GM18873 (cell line): ENCODE results near the gene LRRC4C.
"Not testable (repeated sequence)": the region's sequence is repeated elsewhere in the genome, so short reads cannot be mapped to it uniquely, and the experiment has no call there.

ENCODE experiments used
- ATAC-seq: cut with Tn5 transposase; IDR thresholded peaks from one replicate; pipeline ENCODE4 v1.9.1; 2021; ENCODE audit warnings: mild to moderate bottlenecking, moderate library complexity, moderate number of reproducible peaks; ENCODE audit not compliant: unreplicated experiment, low FRiP score

Gene LRRC4C

DNA sequence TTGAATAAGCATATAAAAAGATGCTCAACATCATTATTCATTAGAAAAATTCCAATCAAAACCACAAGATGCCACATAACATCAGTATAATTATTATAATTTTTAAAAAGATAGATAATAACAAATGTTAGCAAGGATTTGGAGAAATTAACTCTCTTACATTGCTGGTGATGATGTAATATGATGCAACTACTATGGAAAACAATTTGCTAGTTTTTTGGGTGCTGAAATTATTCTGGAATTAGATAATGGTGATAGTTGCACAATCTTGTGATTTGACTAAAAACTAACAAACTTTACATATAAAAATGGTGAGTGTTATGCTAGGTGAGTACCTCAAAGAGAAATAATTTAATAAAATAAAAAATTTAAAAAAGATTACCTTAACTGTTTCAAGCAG, 412.2 kb downstream of the LRRC4C start:
- no peak for ATAC-seq

DNA sequence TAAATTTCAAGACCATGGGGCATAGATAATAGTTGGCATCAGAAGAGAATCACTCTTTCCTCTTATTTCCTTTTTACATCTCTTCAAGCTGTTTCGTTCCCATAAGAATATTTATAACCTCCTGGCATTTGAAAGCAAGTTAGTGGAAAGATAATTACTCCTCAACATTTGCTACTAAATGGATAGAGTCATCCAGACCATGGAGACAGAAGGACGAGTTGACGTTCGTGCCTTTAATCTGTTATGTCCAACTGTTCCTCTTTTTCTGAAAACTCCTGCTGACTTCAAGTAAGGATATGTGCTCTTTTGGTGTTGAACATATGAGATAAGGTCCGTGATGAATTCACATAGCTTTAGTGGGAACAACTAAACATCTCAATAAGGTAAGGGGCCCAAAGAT, 414.2 kb downstream of the LRRC4C start:
- ATAC-seq, result no peak

DNA sequence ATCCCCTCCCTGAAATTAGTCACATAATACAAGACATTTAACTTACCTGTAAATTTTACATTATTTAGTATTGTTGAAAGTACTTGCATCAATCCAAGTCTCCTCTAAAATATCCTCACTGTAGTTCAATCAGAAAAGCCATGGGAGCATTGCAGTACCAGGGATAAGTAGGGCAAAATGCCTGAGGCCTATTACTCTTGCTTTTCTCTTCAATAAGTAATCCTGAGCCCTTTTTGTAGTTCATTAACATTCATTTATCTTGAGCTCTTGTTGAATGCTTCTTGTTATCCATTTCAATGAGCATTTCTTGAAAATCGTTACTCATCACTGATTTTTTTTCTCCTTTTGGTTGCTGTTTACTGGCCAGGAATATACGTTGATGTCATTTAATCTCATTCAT, 414.7 kb downstream of the LRRC4C start:
- no peak for ATAC-seq

DNA sequence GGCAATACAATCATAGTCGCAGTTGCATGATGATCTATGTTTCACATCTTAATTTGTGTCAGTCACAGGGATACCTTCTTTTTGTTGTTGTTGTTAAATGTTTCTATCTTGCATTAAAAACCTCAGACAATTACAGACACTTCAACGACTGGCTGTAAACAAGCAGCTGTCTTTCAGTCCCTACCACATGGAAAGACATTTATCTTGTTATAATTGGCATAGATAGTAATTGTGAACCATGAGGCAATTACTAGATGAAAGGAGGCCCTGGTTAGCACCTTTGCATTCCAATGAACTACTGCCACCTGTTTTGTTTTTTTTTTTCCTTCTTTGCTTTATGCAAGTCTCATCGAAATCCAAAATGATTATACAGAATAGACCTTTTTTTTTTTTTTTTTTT, 416.8 kb downstream of the LRRC4C start:
- no peak for ATAC-seq

DNA sequence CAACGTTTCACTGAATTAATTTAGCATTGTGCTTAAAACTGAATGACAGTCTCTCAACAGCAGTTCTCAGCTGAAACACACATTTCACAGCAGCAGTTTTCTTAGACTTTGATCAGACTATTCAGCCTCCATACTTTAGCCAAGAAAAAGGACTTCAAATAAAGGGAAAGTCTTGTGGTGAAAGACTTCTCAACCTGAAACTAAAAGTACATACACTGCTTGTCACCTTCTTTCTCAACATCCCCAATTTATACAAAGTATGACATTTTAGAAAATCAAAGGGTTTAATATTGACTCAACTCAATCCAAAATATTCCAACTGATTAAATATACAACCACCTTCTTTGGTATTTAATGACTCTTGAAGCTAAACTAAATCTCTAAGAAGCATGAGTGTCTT, 419.0 kb downstream of the LRRC4C start:
- no peak for ATAC-seq

DNA sequence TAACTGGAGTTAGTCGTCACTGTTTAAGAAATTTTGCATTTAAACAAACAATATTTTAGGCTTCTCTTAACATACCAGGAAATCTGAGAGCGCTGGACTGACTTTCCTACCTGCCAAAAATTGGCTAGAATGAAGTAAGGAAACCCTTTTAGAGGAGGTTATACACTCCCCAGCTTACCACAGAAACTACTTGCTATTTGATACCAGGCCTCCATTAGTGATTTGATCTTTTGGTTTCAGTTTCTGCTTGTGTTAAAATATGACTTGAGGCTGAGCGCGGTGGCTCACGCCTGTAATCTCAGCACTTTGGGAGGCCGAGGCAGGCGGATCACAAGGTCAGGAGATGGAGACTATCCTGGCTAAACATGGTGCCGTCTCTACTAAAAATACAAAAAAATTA, 419.9 kb downstream of the LRRC4C start:
- no peak for ATAC-seq

DNA sequence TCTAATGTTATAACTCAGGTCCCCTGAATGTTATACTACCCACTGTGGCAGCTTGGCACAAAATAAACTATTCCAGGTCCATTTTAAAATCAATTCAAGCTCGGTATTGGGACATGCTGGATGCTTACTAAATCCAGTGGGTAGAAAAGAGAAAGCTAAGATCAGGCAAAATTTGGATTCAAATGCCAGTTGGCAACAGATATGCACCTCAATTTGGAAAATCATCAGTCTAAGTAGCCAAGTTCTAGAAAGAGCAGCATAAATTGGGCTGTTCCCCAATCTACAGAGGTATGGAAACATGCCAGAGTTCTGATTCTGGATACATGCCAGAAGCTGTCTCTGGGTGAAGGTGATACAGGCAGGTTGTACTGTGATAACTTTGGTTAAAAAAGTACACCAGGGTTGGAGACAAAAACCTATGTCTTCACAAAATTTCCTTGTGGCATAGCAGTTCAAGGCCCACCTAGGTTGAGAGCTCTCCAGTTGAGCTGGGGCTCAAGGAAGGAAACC, 427.8 kb downstream of the LRRC4C start:
- ATAC-seq, result no peak

DNA sequence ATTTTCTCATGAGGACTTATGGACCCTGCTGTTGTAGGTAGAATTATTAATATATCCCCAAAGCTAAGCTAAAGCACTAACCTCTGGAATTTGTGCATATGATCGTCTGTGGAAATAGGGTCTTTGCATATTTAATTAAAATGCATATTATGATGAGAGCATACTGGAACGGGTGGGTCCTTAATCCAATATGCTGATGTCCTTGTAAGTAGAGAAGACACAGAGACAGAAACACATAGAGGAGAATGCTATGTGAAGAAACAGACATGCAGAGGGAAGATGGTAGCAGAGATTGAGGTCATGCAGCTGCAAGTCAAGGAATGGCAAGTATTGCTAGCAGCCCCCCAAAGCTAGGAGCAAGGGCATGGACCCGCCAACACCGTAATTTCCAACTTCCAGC, 439.2 kb downstream of the LRRC4C start:
- no peak for ATAC-seq

DNA sequence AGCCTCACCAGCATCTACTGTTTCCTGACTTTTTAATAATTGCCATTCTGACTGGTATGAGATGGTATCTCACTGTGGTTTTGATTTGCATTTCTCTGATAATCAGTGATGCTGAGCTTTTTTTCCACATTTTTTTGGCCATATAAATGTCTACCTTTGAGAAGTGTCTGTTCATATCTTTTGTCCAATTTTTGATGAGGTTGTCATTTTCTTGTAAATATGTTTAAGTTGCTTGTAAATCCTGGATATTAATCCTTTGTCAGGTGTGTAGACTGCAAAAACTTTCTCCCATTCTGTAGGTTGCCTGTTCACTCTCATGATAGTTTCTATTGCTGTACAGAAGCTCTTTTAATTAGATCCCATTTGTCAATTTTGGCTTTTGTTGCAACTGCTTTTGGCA, 439.8 kb downstream of the LRRC4C start:
- ATAC-seq, result not testable (repeated sequence)

DNA sequence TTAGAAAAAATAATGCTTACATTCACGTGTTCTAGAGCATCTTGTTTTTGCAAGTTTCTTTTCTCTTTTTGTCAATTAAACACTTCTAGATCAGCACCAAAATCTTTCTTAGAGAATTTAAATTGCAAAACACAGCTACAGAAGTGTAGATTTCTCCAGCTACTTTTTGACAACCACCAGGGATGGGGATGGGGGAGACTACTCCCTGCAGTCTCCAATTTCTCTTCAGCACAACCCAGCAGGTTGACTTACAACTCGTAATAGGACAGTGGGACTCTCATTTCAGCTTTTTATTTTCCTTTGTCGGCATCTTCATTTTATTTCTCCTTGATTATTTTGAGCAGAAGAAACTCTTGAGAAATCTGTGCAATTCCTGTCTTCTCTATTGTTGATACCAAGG, 441.2 kb downstream of the LRRC4C start:
- ATAC-seq, result no peak

DNA sequence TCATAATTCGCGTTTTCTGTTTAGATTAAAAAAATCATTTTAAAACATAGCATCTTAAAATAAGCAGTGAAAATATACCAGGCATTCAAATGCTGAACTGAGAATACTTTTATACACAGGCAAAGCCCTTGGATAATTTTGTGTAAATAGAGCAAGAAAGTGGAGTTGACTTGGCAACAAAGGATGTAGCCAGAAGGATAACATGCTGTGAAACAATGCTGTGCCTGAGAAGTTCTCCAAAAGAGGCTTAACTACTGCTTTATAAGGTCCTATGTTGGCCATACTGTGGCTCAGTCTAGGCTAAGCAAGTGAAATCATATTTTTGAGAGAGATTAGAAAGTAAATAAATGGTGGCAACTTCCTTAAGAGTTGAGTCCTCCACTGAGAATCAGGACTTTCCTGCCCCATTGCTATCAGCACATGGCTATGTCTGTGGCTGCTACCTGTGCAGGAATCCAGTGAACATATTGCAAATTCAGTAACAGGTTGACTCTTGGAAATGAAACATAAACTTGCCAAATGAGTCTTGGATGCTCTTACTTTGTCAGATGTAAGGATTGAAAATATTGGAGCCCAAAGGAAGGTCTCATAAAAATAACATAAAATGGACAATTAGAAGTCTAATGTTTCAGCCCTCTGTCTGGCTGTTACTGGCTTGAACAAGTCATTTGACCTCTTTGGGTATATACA, 448.9 kb downstream of the LRRC4C start:
- no peak for ATAC-seq

DNA sequence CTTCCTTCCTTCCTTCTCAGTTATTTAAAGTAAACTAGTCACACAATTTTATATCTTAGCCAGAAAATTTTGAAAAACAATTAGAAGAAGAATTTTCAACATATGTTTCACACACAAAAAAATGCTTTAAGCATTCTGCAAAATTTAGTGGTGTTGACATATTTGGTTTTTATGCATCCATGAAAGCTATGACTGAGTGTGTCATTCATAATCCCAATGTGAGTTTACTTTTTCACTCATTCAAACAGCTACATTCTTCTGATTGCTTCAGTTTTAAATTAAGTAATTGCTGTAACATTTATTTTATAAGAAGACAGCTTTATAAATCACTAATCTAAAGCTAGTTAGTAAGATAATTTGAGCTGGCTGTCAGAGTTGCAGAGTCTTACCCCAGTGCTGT, 453.5 kb downstream of the LRRC4C start:
- ATAC-seq, result no peak

DNA sequence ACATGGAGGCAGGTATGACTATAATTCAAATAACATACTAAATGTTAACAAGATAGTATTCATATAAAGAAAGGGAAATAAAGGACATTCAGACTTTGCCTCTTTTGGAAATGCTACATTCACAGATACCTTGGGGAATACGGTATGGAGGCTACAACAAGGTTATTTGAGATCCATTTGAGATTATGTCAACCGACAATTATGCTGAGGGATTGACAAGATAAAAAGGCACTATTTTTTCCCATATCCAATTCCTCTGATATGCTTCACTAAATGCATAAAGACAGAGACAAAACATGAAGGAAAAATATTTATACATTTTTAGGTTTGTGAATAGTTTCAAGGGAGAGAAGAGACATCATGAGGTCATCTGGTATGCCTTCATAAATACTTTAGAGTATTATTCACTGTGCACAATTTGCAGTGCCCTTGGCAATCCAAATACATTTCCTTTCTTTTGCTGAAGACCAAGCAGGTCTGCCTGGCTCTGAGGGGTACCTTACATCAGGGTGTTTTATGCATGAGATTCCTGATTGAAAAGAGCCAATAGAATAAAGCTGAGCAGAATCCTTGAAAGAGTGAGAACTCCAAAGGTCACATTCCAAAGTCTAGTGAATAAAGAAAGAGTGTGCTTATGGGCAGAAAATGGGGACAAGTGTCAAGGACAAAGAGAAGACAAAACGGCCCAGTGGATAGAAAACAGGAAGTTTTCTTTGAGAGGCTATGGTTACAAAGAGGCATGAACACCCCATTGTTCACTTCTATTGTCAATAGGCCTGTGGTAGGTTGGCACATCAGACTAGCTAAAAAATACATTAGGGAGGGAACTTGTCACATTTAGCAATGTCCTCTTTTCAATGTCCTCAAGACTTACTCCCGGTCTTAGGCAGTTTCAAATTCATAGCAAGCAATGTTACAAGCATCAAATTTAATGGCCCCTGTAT, 455.8 kb downstream of the LRRC4C start:
- ATAC-seq, result no peak

DNA sequence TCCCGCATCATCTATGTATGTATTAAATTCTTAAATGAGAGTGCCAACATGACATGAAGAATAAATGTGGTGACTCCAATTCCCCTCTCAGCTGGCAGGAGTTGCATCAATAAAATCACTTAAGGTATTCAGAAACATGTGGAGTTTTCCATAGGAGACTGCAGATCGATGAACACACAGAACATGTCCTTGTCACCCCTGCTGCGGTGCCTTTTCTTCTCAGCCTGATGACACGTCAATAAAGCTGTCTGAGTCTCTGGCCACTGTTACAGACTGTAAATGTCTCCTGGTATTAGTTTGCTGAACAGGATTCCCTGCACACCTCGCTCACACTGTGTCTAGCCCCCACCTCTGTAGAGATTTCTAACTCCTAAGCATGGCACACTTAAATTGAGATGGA, 460.5 kb downstream of the LRRC4C start:
- ATAC-seq, result no peak

DNA sequence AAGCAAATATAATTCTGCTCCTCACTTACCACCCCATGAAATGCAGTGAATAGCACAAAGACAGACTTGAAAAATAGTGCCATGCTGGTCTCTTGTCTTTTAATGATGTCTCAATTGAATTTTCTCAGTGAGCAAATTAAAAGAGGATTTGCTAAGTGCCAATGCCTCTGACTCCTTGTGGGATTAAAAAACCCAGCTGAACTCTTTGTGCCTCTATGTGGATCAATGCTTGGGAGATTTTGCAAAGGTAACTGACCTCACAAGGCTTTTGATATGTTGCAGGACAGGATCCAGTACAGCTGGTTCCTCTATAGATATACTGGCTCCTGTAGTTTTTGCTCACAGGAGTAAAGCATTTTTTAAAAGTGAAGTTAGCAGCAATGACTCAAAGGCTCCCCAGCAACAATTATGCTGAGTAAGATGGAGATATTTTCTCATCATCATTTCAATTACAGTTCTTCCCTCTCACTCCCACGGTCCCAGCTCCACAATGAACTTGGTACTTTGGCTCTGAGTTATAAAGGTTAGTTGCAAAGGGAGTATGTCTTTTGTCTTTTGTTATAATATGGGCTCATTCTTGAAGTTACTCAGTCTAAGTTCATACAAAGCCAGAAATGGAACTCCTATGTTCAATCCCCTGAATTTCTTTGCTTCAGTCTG, 471.5 kb downstream of the LRRC4C start:
- ATAC-seq, result no peak

DNA sequence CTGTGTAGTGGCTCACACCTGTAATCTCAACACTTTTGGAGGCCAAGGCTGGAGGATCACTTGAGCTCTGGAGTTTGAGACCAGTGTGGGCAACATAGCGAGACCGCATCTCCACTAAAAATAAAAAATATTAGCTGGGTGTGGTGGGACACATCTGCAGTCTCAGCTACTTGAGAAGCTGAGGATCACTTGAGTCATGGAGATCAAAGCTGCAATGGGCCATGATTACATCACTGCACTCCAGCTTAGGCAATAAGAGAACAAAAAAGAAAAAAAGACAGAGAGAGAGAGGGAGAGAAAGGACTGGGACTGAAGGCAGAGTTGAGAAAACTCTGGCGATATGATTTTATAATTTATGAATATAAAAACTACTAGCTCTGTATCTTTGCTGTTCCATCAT, 473.1 kb downstream of the LRRC4C start:
- ATAC-seq, result no peak

DNA sequence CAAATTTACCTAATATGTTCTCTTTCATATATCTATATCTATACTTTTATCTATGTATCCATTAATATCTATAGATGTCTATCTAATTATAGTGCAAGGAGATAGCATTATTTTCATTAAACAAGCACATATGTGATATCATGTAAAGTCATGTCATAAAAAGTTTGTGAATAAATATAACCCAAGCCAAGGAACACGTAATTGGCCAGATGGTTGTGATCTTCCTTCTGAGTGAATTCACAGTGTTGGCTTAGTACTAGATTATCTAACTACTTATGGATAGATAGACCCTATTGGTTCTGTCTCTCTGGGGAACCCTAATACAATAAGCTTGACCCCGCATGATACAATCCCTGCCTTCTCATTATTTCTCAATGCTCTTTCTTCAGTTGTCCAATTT, 484.4 kb downstream of the LRRC4C start:
- ATAC-seq, result no peak

DNA sequence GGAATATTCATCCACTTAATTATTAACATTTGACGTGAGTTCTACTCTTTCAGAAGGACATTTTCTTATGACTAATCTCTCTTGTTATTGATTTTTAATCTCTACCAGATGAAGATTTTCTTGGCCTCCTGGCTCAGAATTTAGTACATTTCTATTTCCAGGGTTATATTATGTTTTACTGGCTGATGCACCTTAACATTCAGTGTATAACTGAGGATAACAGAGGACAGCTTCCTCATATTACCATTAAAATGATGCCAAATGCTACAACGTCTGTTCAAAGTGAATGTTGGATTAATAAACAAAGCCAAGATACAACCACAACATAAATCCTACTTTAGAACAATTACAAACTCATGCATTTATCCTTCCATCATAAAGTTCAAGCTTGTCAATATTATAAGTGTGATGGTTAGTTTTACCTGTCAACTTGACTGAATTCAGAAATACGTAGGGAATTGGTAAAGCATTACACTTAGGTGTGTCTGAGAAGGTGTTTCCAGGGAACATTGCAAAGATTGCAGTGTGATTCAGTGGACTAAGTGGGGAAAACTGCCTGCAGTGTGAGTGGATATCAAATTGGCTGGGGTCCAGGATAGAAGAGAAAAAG, 485.2 kb downstream of the LRRC4C start:
- no peak for ATAC-seq

DNA sequence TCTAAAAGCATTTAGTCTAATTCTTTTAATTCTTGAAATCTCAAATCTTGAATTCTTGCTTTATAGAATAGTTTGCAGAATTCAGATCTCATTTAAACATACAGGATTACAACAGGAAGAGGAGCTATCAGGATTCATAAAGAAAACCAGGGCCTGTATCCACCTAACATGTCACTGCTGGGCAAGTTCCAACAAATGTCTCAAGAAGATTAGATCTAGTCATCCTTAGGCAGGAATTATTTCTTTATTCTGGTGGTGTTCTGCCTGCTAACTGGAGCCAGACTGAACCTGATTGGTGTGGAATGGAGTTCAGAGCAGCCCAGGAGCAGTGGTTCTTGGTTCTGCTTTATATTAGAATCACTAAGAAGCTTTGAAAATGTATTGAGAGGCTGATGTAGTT, 500.7 kb downstream of the LRRC4C start:
- no peak for ATAC-seq

DNA sequence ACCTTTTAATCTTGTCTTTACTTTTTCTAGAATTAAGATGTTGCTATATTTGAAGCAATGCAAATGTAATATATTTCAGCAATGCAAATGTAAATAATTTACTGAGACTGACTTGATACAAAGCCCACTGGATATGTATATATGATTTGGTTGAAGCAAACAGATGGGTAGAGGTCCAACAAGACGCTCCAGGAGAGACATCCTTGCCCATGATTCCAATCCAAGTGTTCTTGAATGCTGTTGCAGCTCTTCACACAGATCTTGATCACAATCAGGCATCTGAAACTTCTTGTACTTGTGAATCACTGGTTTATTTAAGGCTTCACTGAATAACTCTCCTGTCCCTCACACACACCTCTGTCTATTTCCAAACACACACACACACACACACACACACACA, 507.0 kb downstream of the LRRC4C start:
- ATAC-seq, result no peak

DNA sequence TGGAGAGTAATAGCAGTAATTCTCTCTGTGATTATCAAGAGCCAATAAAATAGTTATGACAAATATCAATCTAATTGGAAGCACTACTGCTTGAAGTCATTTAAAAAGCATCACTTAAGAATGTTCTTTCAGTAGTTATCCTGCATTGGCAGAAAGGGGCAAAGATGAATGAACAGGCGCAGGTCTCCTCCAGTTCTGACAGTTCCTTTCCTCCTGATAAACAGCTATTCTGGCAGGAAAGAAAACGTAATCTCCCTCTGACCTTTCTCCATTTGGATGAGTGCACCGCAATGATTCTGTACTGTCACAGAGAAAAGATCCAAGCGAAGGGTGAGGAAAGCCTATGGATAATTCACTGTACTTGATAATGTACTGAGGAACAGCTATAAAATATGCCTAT, 521.5 kb downstream of the LRRC4C start:
- ATAC-seq, result no peak
